Body of pancreas (tissue), 4 donors: ENCODE measurements around the gene NRIP2. TPM values are rescaled to one million over a fixed set of nuclear protein-coding genes. Genes with fewer than 3 reads are reported as not detected.
A peak's percentile ranks its signal among the peaks of the same experiment; 100 is the strongest.

Source experiments
- ATAC-seq: fragments of 150-250 bp; one replicate; pipeline ENCODE4 v1.9.1; 2016
- DNase-seq, 4 donors: peaks; one replicate each; pipeline ENCODE4 v3.0.0-alpha.2; 2019
- H3K27ac ChIP-seq, 4 donors: fragments of 200-600 bp; sonication (generic); 1 replicate in 3 of 4; 2 replicates in 1 of 4; pipeline versions ENCODE4 v1.5.1 to v1.6.1; 2016 to 2019; ENCODE audit warnings: mild to moderate bottlenecking in 1 of 4, mixed read lengths in 1 of 4, moderate library complexity in 1 of 4
- H3K27me3 ChIP-seq, 2 donors: fragments of 200-600 bp; sonication (generic); one replicate each; pipeline ENCODE4 v1.6.0; 2016; ENCODE audit warnings: mild to moderate bottlenecking in 1 of 2
- H3K36me3 ChIP-seq, 2 donors: fragments of 200-600 bp; sonication (generic); replicated peaks in 1 of 2; 2 replicates each; pipeline ENCODE4 v1.5.1; 2016; ENCODE audit warnings: low read depth in 2 of 2; ENCODE audit not compliant: insufficient read depth in 1 of 2
- H3K4me1 ChIP-seq: fragments of 200-600 bp; sonication (generic); one replicate; pipeline ENCODE4 v1.6.0; 2016
- H3K4me3 ChIP-seq, 2 donors: fragments of 200-600 bp; sonication (generic); 1 replicate in 1 of 2; 2 replicates in 1 of 2; pipeline ENCODE4 v1.5.1; 2016 to 2019
- H3K9me3 ChIP-seq, 3 donors: fragments of 200-600 bp; sonication (generic); 1 replicate in 2 of 3; 2 replicates in 1 of 3; pipeline ENCODE4 v1.5.1; 2016
- POLR2A ChIP-seq, 3 donors: fragments of 450-650 bp; IDR thresholded peaks; one replicate each; pipeline ENCODE4 v1.6.1; 2016; ENCODE audit warnings: antibody characterized with exemption in 3 of 3, mild to moderate bottlenecking in 2 of 3
- WGBS, 2 donors: methylation state at CpG; one replicate each; pipeline ENCODE4 v1.1.5; 2017; 5-methylcytosine and 5-hydroxymethylcytosine counted together
- intact Hi-C: fragments of 100-400 bp; cut with DNase I; formaldehyde crosslinking; loops from one replicate; pipeline ENCODE4 v1.15.1; 2023
- total RNA-seq, 2 donors: library from RNA; depleted of rRNA; stranded (reverse); fragments of >200 nt; gene quantifications; one replicate each; pipeline ENCODE4 v1.1.0, GENCODE V29; 2016
- TF ChIP-seq, protein P1 (sequence below), 7 experiments: fragments of 450-650 bp in 4 of 7; fragments of 200-600 bp in 3 of 7; sonication (generic) in 3 of 7; IDR thresholded peaks; one replicate each; pipeline ENCODE4 v1.5.1; 2016 to 2019; ENCODE audit warnings: antibody characterized with exemption in 7 of 7

NRIP2 gene
- total RNA-seq, 2 donors from 2014 or later = 0.26 to 0.33 TPM

DNA sequence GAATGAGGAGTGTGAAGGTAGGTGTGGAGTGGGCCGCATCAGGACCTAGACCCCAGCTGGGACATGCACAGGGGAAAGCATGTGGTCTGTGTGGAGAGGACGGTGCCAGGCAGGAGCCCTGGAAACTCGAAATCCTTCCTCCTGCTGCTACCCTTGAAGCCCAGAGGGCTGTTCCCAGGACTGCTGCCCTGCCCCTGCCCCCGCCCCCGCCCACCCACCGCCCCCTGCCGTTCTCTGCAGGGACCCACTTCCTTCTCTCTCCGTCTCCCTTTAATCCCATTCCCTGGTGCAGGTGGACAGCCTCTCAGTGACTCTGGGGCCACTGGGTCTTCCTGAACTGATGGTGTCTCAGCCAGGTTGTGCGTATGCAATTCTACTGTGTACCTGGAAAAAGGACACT, 14.4 kb downstream of the NRIP2 start:
- H3K9me3 ChIP-seq = no peaks in the 10 kb centered on the region
- DNase-seq (no peak), ATAC-seq (no peak)
- H3K36me3 ChIP-seq = peaks cover 16 to 44% of the 10 kb centered on the region in 2 donors
- no peak overlapping the region for H3K27ac ChIP-seq
- TF ChIP-seq, protein P1, sequence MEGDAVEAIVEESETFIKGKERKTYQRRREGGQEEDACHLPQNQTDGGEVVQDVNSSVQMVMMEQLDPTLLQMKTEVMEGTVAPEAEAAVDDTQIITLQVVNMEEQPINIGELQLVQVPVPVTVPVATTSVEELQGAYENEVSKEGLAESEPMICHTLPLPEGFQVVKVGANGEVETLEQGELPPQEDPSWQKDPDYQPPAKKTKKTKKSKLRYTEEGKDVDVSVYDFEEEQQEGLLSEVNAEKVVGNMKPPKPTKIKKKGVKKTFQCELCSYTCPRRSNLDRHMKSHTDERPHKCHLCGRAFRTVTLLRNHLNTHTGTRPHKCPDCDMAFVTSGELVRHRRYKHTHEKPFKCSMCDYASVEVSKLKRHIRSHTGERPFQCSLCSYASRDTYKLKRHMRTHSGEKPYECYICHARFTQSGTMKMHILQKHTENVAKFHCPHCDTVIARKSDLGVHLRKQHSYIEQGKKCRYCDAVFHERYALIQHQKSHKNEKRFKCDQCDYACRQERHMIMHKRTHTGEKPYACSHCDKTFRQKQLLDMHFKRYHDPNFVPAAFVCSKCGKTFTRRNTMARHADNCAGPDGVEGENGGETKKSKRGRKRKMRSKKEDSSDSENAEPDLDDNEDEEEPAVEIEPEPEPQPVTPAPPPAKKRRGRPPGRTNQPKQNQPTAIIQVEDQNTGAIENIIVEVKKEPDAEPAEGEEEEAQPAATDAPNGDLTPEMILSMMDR (IDR thresholded peaks at IDR 0.05) = no peak
- no peak for TF ChIP-seq POLR2A (IDR thresholded peaks at IDR 0.05)
- 87 to 88% methylated on average over 9 of the region's 9 CpGs for WGBS, 2 donors
- intact Hi-C loops = no loop called here
- H3K4me3 ChIP-seq = no peak overlapping the region
- no peaks in the 10 kb centered on the region for H3K4me1 ChIP-seq
- no peaks in the 10 kb centered on the region for H3K27me3 ChIP-seq

DNA sequence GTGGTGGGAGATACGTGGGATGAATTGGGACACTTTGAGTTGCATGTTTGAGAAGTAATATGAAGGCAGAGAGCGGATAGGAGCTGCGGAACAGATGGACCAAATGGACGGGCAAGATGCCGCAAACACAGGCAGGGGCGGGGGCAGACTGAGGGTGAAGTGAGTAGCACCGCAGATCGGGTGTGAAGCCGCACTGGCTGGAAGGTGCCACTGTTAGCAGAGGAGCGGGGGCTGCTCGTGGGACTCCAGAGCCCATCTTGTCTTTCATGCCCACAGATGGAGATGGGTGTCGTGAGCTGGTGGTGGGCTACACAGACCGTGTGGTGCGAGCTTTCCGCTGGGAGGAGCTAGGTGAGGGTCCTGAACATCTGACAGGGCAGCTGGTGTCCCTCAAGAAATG, 15.0 kb downstream of the NRIP2 start:
- TF ChIP-seq, protein P1 (IDR thresholded peaks at IDR 0.05) = no peak
- no peak for TF ChIP-seq POLR2A (IDR thresholded peaks at IDR 0.05)
- DNase-seq (no peak), ATAC-seq (no peak)
- intact Hi-C loops = no loop called here
- Histone ChIP-seq H3K4me3 (no peak overlapping the region), H3K36me3 (peaks cover 16 to 44% of the 10 kb centered on the region in 2 donors), H3K9me3 (no peaks in the 10 kb centered on the region), H3K27ac (no peak overlapping the region), H3K27me3 (no peaks in the 10 kb centered on the region), H3K4me1 (no peaks in the 10 kb centered on the region)
- 91 to 98% methylated on average over 15 of the region's 15 CpGs for WGBS, 2 donors

DNA sequence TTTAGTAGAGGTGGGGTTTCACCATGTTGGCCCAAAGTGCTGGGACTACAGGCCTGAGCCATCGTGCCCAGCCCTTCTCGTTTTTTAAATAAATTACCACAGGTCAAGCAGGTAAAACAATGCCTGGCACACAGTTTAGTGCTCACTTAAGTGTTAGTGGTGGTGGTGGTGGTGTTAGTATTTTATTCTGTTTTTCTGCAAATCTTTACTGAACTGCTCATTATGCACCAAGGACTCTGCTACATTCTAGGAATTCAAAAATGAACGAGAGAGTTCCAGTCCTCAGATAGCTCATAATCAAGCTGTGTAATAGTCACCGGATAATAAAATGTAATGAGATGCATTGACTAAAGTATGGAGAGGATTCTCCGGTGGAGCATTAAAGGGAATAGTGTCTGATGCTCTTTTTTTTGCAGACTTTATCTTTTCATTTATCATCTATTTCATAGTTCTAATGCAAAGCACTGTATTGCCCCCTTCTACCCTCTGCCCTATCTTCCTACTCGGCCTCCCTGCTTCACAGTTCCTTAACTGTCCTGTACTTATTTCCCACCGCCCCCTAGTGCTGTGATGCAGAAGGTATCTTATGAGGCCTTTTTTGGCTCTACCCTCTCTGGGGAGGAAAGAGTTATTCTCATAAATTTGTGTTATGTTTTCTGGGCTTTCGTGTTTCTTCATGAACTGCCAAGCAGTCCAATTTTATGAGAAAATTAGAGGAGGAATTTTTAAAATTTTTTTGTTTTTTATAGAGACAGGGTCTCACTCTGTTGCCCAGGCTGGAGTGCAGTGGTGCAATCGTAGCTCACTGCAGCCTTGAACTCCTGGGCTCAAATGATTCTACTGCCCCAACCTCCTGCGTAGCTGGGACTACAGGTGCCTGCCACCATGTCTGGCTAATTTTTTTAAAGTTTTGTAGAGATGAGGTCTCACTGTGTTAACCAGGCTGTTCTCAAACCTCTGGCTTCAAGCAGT, 21.3 kb downstream of the NRIP2 start:
- 9% methylated on average over 10 of the region's 10 CpGs for WGBS, 2 donors
- DNase-seq (peak; percentile 38 to 62 (median 50)), ATAC-seq (peak; percentile 0)
- Histone ChIP-seq H3K27ac (peak overlapping the region; percentile 74 to 99 (median 94)), H3K4me1 (peaks cover 19% of the 10 kb centered on the region), H3K27me3 (no peaks in the 10 kb centered on the region), H3K9me3 (no peaks in the 10 kb centered on the region), H3K36me3 (peaks cover 0 to 11% of the 10 kb centered on the region in 2 donors), H3K4me3 (peak overlapping the region; percentile 32 to 69)
- TF ChIP-seq POLR2A (IDR thresholded peaks at IDR 0.05) = no peak
- TF ChIP-seq, protein P1 (IDR thresholded peaks at IDR 0.05) = peak in 6 of 7 experiments; percentile 32 to 66 (median 52)
- intact Hi-C loops = no loop called here

DNA sequence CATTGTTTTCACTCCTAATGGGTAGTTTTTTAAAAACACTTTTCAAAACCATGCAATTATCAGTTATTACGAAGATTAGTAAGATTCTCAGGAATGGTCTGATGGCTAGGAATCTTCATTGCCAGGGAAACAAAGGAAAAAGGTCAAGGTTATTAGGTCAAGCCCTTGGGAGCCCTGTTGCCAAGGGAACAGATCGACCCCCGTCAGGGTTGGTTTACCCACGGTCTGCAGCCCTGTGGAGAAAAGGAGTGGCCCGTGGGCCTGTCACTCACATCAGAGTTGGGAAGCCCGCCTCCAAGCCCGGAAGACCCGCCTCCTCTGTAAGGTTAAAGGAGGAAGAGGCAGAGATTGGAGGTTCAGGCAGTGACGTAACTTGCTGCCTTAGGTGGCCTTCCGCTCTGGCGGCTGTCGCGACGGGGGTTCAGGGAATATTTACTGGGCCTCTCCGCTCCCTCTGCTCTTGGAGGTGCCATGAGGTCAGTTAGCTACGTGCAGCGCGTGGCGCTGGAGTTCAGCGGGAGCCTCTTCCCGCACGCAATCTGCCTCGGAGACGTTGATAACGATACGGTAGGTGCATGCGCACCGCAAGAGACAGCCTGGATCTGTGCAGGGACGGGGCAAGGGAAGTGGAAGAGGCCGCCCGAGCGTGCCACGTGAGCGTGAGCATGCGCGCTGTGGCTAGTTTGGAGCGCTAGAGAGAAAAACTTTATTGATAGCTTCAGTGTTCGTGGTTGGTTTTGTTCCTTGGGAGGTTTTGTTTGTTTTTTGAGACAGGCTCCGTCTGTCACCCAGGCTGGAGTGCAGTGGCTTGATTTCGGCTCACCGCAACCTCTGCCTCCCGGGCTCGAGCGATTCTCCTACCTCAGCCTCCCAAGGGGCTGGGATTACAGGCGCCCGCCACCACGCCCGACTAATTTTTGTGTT, 22.3 kb downstream of the NRIP2 start, which contains the start of gene ITFG2:
TSS of gene ITFG2 (plus strand) at position 379 of the 924 bp plus-strand sequence. CDS start at position 472, 93 bp downstream.
- ATAC-seq (peak; percentile 98), DNase-seq (peak; percentile 98 to 99 (median 98))
- TF ChIP-seq, protein P1 (IDR thresholded peaks at IDR 0.05) = peak in 3 of 7 experiments; percentile 17 to 22 (median 17)
- TF ChIP-seq POLR2A (IDR thresholded peaks at IDR 0.05) = peak; percentile 86 to 97 (median 96)
- 0% methylated on average over 34 to 48 of the region's 48 CpGs for WGBS, 2 donors
- peak within 1 kb of the TSS; percentile 32 to 69 for H3K4me3 ChIP-seq
- intact Hi-C loops = no loop called here
- peaks cover 19% of the 10 kb centered on the region for H3K4me1 ChIP-seq
- peaks cover 0 to 2% of the 10 kb centered on the region in 2 donors for H3K36me3 ChIP-seq
- H3K9me3 ChIP-seq = no peaks in the 10 kb centered on the region
- H3K27ac ChIP-seq = peak within 1 kb of the TSS; percentile 74 to 99 (median 94)
- no peaks in the 10 kb centered on the region for H3K27me3 ChIP-seq
